Spleen (tissue), 7 donors: ENCODE results near the gene NACAD.

Experiments used
- CTCF ChIP-seq, 11 experiments: fragments of 200-600 bp in 7 of 11; fragments of 450-650 bp in 4 of 11; sonication (generic) in 4 of 11; IDR thresholded peaks in 8 of 11; conservative IDR thresholded peaks in 3 of 11; 1 replicate in 7 of 11; 2 replicates in 4 of 11; pipeline versions ENCODE4 v1.4.0 to v1.8.0; 2016 to 2021; ENCODE audit warnings: antibody characterized with exemption in 11 of 11, inconsistent platforms in 4 of 11, mild to moderate bottlenecking in 1 of 11
- POLR2A ChIP-seq, 3 donors: fragments of 450-650 bp; IDR thresholded peaks; one replicate each; pipeline ENCODE4 v1.5.1; 2017; ENCODE audit warnings: antibody characterized with exemption in 3 of 3, mild to moderate bottlenecking in 1 of 3
- POLR2AphosphoS5 ChIP-seq, 3 donors: sonication (generic); formaldehyde crosslinking; IDR thresholded peaks; one replicate each; pipeline ENCODE4 v1.5.1; 2017; ENCODE audit warnings: antibody characterized with exemption in 3 of 3
- donor health status: DM: no; HTN: no; CAD: no; lungs with moderate emphysema.
- donor health status: DM: no; HTN: no; CAD: no.
- donor health status: DM: no; HTN: no; CAD: no.

GRCh38 chr7:45111298-45112223 lies 22.8 kb upstream of the NACAD start, which contains the start of gene TBRG4:
- TF ChIP-seq CTCF (IDR thresholded peaks at IDR 0.05 in 8 of 11, conservative IDR thresholded peaks at IDR 0.05 in 3 of 11): peak in 5 of 11 experiments; percentile 15 to 43 (median 27)
- peak; percentile 55 to 86 (median 68) for TF ChIP-seq POLR2A (IDR thresholded peaks at IDR 0.05)
- peak; percentile 99 to 100 (median 99) for TF ChIP-seq POLR2AphosphoS5 (IDR thresholded peaks at IDR 0.05)
